ENCODE measurements around the gene MBOAT2. TPM values are rescaled to one million over a fixed set of nuclear protein-coding genes. Genes with fewer than 3 reads are reported as not detected.

The MBOAT2 gene
- total RNA-seq, 4 donors from 2014 or later: 0.83 to 5.8 (median 3.9) TPM

DNA sequence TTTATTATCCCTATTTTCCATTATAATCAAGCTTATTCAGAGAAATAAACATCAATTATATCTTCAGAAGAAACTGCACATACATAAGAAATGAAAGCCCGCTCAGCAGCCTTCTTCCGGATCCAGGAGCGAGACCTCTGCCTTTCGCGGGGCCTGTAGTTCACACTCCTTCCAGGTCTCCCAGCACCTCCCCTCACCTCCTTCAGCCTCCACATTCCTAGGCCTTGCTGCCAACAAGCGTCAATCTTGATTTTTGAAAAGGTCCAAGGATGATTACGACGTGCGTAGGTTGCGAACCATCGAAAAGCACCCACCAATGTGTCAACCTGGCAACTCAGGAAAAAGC is 165.7 kb downstream of the MBOAT2 start:
- DNase-seq (no peak), ATAC-seq (peak in 1 of 2 donors; percentile 32)
- no peaks in the 10 kb centered on the region for H3K9me3 ChIP-seq
- H3K36me3 ChIP-seq: no peaks in the 10 kb centered on the region
- in situ Hi-C loops (cut with MboI; ENCODE audit: low sequenced_read_pairs in 4 of 4): no loop called here
- H3K27me3 ChIP-seq: no peaks in the 10 kb centered on the region
- TF ChIP-seq, protein P1, sequence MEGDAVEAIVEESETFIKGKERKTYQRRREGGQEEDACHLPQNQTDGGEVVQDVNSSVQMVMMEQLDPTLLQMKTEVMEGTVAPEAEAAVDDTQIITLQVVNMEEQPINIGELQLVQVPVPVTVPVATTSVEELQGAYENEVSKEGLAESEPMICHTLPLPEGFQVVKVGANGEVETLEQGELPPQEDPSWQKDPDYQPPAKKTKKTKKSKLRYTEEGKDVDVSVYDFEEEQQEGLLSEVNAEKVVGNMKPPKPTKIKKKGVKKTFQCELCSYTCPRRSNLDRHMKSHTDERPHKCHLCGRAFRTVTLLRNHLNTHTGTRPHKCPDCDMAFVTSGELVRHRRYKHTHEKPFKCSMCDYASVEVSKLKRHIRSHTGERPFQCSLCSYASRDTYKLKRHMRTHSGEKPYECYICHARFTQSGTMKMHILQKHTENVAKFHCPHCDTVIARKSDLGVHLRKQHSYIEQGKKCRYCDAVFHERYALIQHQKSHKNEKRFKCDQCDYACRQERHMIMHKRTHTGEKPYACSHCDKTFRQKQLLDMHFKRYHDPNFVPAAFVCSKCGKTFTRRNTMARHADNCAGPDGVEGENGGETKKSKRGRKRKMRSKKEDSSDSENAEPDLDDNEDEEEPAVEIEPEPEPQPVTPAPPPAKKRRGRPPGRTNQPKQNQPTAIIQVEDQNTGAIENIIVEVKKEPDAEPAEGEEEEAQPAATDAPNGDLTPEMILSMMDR (IDR thresholded peaks at IDR 0.05 in 4 of 5, conservative IDR thresholded peaks at IDR 0.05 in 1 of 5): no peak
- no peak for TF ChIP-seq POLR2A (IDR thresholded peaks at IDR 0.05)
- intact Hi-C loops (cut with DNase I; ENCODE audit: low total_unique reads): loop anchor here (2.0 to 10.0 kb wide), 2 partner anchors 17 to 833 kb away; no protein-coding TSS in a partner anchor
- H3K4me1 ChIP-seq: peaks cover 24 to 32% of the 10 kb centered on the region in 2 donors
- peak overlapping the region; percentile 88 to 97 (median 93) for H3K27ac ChIP-seq
- peak overlapping the region; percentile 95 to 97 (median 96) for H3K4me3 ChIP-seq

DNA sequence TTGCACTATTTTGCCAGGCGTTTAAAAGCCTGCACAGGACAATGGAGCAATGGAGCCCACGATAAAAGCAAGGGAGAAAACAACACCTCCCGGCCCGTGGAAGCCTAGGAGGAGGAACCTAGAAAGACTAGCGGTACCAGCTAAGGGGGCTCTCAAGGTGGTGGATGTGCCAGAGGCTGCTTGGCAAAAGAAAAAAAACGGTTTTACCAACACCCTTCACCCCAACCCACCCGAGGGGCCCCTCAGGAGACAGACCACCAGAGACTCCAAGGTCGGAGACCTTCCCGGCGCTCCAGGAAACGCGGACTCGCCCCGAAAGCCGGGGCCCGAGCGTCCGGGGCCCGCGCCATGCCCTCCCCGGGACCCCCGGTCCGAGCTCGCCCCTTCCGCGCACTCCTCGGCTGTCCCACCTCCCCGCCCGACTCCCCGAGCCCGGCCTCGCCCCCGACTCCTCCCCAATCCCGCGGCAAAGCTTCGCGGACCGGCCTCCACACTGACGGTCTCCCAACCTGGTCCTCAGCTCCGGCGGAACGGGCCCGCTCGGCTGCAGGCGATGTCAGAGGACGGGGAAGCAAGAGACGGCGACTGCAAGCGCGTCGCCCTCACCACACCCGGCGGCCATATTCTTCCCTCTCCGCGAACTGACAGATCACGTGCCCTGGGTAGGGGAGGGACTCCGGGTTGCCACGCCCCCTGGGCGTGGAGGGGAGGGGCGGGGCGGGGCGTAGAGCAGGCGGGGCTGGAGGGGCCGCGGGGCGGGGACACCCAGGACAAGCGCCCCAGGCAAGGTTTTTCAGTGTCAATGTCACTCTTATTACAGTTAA is 166.3 kb downstream of the MBOAT2 start, which contains the start of gene KIDINS220:
Gene KIDINS220, minus strand, starts transcription at position 643 of the 824 bp plus-strand sequence. CDS start 10,520 bp downstream, outside the sequence.
- no peaks in the 10 kb centered on the region for H3K9me3 ChIP-seq
- in situ Hi-C loops (cut with MboI; ENCODE audit: low sequenced_read_pairs in 4 of 4) (no loop called here), intact Hi-C loops (cut with DNase I; ENCODE audit: low total_unique reads) (loop anchor here (2.0 to 10.0 kb wide), 2 partner anchors 16 to 832 kb away; no protein-coding TSS in a partner anchor)
- peak; percentile 78 to 80 for DNase-seq
- peak within 1 kb of the TSS; percentile 95 to 97 (median 96) for H3K4me3 ChIP-seq
- peak; percentile 85 to 94 for TF ChIP-seq POLR2A (IDR thresholded peaks at IDR 0.05)
- TF ChIP-seq, protein P1 (IDR thresholded peaks at IDR 0.05 in 4 of 5, conservative IDR thresholded peaks at IDR 0.05 in 1 of 5): no peak
- peaks cover 29 to 38% of the 10 kb centered on the region in 2 donors for H3K4me1 ChIP-seq
- no peaks in the 10 kb centered on the region for H3K27me3 ChIP-seq
- no peaks in the 10 kb centered on the region for H3K36me3 ChIP-seq
- H3K27ac ChIP-seq: peak within 1 kb of the TSS; percentile 88 to 97 (median 93)
- ATAC-seq: peak; percentile 93 to 95

DNA sequence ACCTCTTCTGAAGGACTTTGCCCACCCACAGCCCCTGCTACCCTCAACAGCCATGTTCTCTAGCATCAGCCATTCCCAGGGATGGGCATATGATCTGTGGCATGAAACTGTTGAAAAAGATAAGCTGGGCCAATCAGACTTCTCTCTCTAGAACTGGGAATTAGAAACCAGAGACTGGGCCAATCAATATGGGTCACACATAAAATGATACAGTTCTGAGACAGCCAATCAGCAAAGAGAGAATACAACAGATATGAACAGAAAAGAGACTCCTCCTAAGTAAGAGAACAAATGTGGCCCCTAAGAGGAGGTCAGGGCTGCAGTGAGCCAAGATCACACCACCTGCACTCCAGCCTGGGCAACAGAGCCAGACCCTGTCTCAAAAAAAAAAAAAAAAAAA is 168.2 kb downstream of the MBOAT2 start:
- no peak overlapping the region for H3K4me3 ChIP-seq
- no peak for ATAC-seq
- H3K9me3 ChIP-seq: no peaks in the 10 kb centered on the region
- TF ChIP-seq, protein P1 (IDR thresholded peaks at IDR 0.05 in 4 of 5, conservative IDR thresholded peaks at IDR 0.05 in 1 of 5): no peak
- no peak for TF ChIP-seq POLR2A (IDR thresholded peaks at IDR 0.05)
- no peak overlapping the region for H3K27ac ChIP-seq
- no peaks in the 10 kb centered on the region for H3K36me3 ChIP-seq
- H3K27me3 ChIP-seq: no peaks in the 10 kb centered on the region
- DNase-seq: no peak
- in situ Hi-C loops (cut with MboI; ENCODE audit: low sequenced_read_pairs in 4 of 4): no loop called here
- intact Hi-C loops (cut with DNase I; ENCODE audit: low total_unique reads): loop anchor here (10.0 kb wide), 1 partner anchor 830 kb away; no protein-coding TSS in a partner anchor
- peaks cover 33 to 46% of the 10 kb centered on the region in 2 donors for H3K4me1 ChIP-seq

DNA sequence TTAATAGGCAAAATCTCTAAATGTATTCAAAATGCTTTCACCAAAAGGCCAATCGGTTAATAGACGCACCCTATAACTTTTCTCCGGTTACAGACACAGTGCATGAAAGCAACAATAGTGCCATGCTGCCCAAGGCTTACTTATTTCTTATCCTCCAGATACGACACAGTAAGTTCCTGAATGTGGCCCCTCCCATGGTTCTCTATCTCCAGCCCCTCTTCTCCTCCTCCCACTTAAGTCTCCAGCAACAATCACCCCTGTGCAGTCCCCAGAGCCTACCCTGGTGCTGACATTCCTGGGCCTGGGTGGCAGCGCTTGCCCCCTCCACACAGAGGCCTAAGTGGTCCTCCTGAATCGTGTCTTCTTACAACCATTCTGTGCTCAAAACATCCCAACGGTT is 169.6 kb downstream of the MBOAT2 start:
- no peak for DNase-seq
- no peaks in the 10 kb centered on the region for H3K36me3 ChIP-seq
- H3K4me1 ChIP-seq: peaks cover 33 to 46% of the 10 kb centered on the region in 2 donors
- in situ Hi-C loops (cut with MboI; ENCODE audit: low sequenced_read_pairs in 4 of 4): no loop called here
- ATAC-seq: no peak
- no peak overlapping the region for H3K27ac ChIP-seq
- no peak overlapping the region for H3K4me3 ChIP-seq
- intact Hi-C loops (cut with DNase I; ENCODE audit: low total_unique reads): loop anchor here (10.0 kb wide), 1 partner anchor 829 kb away; no protein-coding TSS in a partner anchor
- no peaks in the 10 kb centered on the region for H3K9me3 ChIP-seq
- no peak for TF ChIP-seq POLR2A (IDR thresholded peaks at IDR 0.05)
- TF ChIP-seq, protein P1 (IDR thresholded peaks at IDR 0.05 in 4 of 5, conservative IDR thresholded peaks at IDR 0.05 in 1 of 5): no peak
- no peaks in the 10 kb centered on the region for H3K27me3 ChIP-seq
